ENCODE results near the gene KCNH8. TPM values are rescaled to one million over a fixed set of nuclear protein-coding genes. Genes with fewer than 3 reads are reported as not detected.
"Not testable (repeated sequence)": the region's sequence is repeated elsewhere in the genome, so short reads cannot be mapped to it uniquely, and the experiment has no call there.

The KCNH8 gene
- total RNA-seq, 1 experiment from 2014 or later, result not detected

DNA sequence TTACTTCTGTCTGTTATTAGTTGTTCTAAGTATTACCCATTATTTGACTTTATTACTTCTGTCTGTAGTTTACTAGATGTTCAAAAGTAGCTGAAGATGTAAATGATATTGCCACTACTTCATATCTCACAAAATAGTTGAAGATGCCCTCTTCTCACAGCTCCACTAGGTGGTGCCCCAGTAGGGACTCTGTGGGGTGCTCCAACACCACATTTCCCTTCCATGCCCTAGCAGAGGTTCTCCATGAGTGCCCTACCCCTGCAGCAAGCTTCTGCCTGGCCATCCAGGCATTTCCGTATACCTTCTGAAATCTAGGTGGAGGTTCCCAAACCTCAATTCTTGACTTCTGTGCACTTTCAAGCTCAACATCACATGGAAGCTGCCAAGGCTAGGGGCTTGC, 80.8 kb downstream of the KCNH8 start:
- peak; percentile 12 for DNase-seq (ENCODE audit: unreplicated experiment)

DNA sequence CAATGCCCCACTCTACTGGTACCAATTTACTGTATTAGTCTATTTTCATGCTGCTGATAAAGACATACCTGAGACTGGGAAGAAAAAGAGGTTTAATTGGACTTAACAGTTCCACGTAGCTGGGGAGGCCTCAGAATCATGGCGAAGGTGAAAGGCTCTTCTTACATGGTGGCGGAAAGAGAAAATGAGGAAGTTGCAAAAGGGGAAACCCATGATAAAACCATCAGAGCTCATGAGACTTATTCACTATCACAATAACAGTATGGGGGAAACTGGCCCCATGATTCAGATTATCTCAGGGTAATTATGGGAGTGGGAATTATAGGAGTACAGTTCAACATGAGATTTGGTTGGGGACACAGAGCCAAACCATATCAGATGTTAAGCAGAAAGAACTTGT, 81.6 kb downstream of the KCNH8 start:
- H3K9me3 Mint-ChIP-seq (ENCODE audit: unreplicated experiment); H3K4me3 Mint-ChIP-seq (ENCODE audit: unreplicated experiment); CTCF ChIA-PET; H3K27ac Mint-ChIP-seq (ENCODE audit: low read depth, unreplicated experiment); H3K36me3 Mint-ChIP-seq (ENCODE audit: insufficient read depth, unreplicated experiment); POLR2A ChIA-PET; DNase-seq (ENCODE audit: unreplicated experiment); H3K4me1 Mint-ChIP-seq (ENCODE audit: insufficient read depth, unreplicated experiment); intact Hi-C loops (cut with micrococcal nuclease); BruUV-seq (replicated peaks); H3K27me3 Mint-ChIP-seq (ENCODE audit: insufficient read depth, unreplicated experiment): not testable (repeated sequence)

More for the DNA sequence above, 80.8 kb downstream of the KCNH8 start:
- no peaks in the 10 kb centered on the region for H3K36me3 Mint-ChIP-seq (ENCODE audit: insufficient read depth, unreplicated experiment)
- TF ChIP-seq, protein P1, sequence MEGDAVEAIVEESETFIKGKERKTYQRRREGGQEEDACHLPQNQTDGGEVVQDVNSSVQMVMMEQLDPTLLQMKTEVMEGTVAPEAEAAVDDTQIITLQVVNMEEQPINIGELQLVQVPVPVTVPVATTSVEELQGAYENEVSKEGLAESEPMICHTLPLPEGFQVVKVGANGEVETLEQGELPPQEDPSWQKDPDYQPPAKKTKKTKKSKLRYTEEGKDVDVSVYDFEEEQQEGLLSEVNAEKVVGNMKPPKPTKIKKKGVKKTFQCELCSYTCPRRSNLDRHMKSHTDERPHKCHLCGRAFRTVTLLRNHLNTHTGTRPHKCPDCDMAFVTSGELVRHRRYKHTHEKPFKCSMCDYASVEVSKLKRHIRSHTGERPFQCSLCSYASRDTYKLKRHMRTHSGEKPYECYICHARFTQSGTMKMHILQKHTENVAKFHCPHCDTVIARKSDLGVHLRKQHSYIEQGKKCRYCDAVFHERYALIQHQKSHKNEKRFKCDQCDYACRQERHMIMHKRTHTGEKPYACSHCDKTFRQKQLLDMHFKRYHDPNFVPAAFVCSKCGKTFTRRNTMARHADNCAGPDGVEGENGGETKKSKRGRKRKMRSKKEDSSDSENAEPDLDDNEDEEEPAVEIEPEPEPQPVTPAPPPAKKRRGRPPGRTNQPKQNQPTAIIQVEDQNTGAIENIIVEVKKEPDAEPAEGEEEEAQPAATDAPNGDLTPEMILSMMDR (IDR thresholded peaks at IDR 0.05; ENCODE audit: unreplicated experiment), result no peak
- H3K27me3 Mint-ChIP-seq (ENCODE audit: insufficient read depth, unreplicated experiment), result no peaks in the 10 kb centered on the region
- ChIA-PET CTCF (interaction anchor here (0.5 to 1.5 kb wide), 3 partner anchors 9 to 638 kb away, joined by 3 to 4 read pairs (median 4); no protein-coding TSS in a partner anchor), POLR2A (interaction anchor here (1.1 kb wide), 1 partner anchor 13 kb away, joined by 5 read pairs; no protein-coding TSS in a partner anchor)
- no peak overlapping the region for H3K27ac Mint-ChIP-seq (ENCODE audit: low read depth, unreplicated experiment)
- H3K9me3 Mint-ChIP-seq (ENCODE audit: unreplicated experiment), result no peaks in the 10 kb centered on the region
- H3K4me3 Mint-ChIP-seq (ENCODE audit: unreplicated experiment), result no peak overlapping the region
- BruUV-seq (replicated peaks), result no TSS peak
- H3K4me1 Mint-ChIP-seq (ENCODE audit: insufficient read depth, unreplicated experiment), result no peaks in the 10 kb centered on the region
- intact Hi-C loops (cut with micrococcal nuclease), result no loop called here

DNA sequence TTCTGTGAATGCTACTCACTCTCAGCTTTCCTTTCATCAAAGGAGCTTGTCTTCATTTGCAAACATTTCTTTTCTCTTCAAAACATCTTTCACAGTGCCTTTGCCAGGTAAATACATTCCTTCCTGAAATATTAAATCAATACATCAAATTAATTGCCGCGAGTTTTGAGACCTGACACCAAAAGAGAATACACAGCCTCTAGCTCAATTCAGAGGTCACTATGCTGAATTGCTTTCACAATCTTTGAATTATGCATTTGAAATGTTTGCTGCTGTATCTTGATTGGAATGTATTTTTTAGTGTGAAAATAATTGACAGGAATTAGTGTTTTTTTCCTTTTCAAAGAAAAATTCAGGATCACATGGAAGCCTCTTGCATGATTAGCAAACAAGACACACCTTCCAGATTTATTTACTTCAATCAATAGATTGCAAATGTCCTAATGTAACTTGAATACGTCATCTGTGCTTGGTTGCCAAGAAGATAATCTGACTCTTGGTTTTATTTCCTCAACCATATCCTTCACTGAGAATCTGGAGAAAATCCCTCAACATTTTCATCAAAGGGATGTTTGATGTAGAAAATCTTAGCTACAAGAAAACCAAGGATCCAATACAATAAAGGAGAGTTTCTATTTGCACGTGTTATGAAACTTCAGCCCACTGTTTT, 83.6 kb downstream of the KCNH8 start:
- TF ChIP-seq, protein P1 (IDR thresholded peaks at IDR 0.05; ENCODE audit: unreplicated experiment), result no peak
- Mint-ChIP-seq H3K4me3 (ENCODE audit: unreplicated experiment) (no peak overlapping the region), H3K4me1 (ENCODE audit: insufficient read depth, unreplicated experiment) (no peaks in the 10 kb centered on the region), H3K36me3 (ENCODE audit: insufficient read depth, unreplicated experiment) (no peaks in the 10 kb centered on the region), H3K9me3 (ENCODE audit: unreplicated experiment) (no peaks in the 10 kb centered on the region), H3K27me3 (ENCODE audit: insufficient read depth, unreplicated experiment) (no peaks in the 10 kb centered on the region), H3K27ac (ENCODE audit: low read depth, unreplicated experiment) (no peak overlapping the region)
- DNase-seq (ENCODE audit: unreplicated experiment), result no peak
- intact Hi-C loops (cut with micrococcal nuclease), result no loop called here
- ChIA-PET CTCF (interaction anchor here (1.0 kb wide), 1 partner anchor 10 kb away, joined by 4 read pairs; no protein-coding TSS in a partner anchor), POLR2A (interaction anchor here (0.8 to 1.0 kb wide), 2 partner anchors 16 to 89 kb away, joined by 3 read pairs; no protein-coding TSS in a partner anchor)
- no TSS peak for BruUV-seq (replicated peaks)

DNA sequence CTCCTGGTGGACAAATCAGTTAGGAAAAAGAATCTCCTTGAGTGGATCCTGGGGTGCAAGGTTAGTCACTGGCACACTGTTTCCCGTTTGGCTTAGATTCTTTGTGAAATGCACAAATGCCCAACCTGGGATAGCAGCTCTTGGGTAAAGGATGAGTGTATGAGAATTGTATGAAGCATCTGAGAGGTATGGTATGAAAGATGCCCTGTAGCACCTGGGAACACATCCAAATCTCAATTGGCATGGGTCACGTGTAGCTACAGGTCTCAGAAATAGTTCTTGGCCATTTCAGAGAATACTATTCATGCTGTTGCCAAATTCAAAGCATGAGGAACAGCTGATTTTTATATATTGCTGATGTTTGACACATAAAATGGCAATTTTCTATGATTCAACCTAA, 84.3 kb downstream of the KCNH8 start:
- TF ChIP-seq, protein P1 (IDR thresholded peaks at IDR 0.05; ENCODE audit: unreplicated experiment), result no peak
- intact Hi-C loops (cut with micrococcal nuclease), result no loop called here
- DNase-seq (ENCODE audit: unreplicated experiment), result peak; percentile 80

DNA sequence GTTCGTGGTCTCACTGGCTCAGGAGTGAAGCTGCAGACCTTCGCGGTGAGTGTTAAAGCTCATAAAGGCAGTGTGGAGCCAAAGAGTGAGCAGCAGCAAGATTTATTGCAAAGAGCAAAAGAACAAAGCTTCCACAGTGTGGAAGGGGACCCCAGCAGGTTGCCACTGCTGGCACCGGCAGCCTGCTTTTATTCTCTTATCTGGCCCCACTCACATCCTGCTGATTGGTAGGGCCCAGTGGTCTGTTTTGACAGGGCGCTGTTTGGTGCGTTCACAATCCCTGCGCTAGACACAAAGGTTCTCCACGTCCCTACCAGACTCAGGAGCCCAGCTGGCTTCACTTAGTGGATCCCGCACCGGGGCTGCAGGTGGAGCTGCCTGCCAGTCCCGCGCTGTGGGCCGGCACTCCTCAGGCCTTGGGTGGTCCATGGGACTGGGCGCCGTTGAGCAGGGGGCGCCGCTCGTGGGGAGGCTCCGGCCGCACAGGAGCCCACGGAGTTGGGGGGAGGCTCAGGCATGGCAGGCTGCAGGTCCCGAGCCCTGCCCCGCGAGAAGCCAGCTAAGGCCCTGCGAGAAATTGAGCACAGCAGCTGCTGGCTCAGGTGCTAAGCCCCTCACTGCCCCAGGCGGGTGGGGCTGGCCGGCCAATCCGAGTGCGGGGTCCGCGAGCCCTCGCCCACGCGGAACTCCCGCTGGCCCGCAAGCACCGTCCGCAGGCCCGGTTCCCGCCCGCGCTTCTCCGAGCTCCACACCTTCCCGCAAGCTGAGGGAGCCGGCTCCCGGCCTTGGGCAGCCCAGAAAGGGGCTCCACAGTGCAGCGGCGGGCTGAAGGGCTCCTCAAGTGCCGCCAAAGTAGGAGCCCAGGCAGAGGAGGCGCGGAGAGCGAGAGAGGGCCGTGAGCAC, 85.8 kb downstream of the KCNH8 start:
- H3K4me1 Mint-ChIP-seq (ENCODE audit: insufficient read depth, unreplicated experiment); H3K27ac Mint-ChIP-seq (ENCODE audit: low read depth, unreplicated experiment); H3K4me3 Mint-ChIP-seq (ENCODE audit: unreplicated experiment); intact Hi-C loops (cut with micrococcal nuclease); BruUV-seq (replicated peaks); H3K27me3 Mint-ChIP-seq (ENCODE audit: insufficient read depth, unreplicated experiment); DNase-seq (ENCODE audit: unreplicated experiment); H3K36me3 Mint-ChIP-seq (ENCODE audit: insufficient read depth, unreplicated experiment); H3K9me3 Mint-ChIP-seq (ENCODE audit: unreplicated experiment): not testable (repeated sequence)
- ChIA-PET CTCF (interaction anchor here (0.5 to 1.4 kb wide), 2 partner anchors 9 to 262 kb away, joined by 3 to 5 read pairs; no protein-coding TSS in a partner anchor), POLR2A (interaction anchor here (0.7 kb wide), 1 partner anchor 14 kb away, joined by 3 read pairs; no protein-coding TSS in a partner anchor)

More for the DNA sequence above, 84.3 kb downstream of the KCNH8 start:
- no peak overlapping the region for H3K27ac Mint-ChIP-seq (ENCODE audit: low read depth, unreplicated experiment)
- no peaks in the 10 kb centered on the region for H3K4me1 Mint-ChIP-seq (ENCODE audit: insufficient read depth, unreplicated experiment)
- no peak overlapping the region for H3K4me3 Mint-ChIP-seq (ENCODE audit: unreplicated experiment)
- H3K36me3 Mint-ChIP-seq (ENCODE audit: insufficient read depth, unreplicated experiment), result no peaks in the 10 kb centered on the region
- CTCF ChIA-PET, result interaction anchor here (1.0 kb wide), 1 partner anchor 11 kb away, joined by 4 read pairs; no protein-coding TSS in a partner anchor
- POLR2A ChIA-PET, result interaction anchor here (0.8 kb wide), 1 partner anchor 90 kb away, joined by 3 read pairs; no protein-coding TSS in a partner anchor
- H3K27me3 Mint-ChIP-seq (ENCODE audit: insufficient read depth, unreplicated experiment), result no peaks in the 10 kb centered on the region
- BruUV-seq (replicated peaks), result no TSS peak
- H3K9me3 Mint-ChIP-seq (ENCODE audit: unreplicated experiment), result no peaks in the 10 kb centered on the region

Measured in MCF 10A (cell line).